ENCODE results near the gene INTS13.

DNA sequence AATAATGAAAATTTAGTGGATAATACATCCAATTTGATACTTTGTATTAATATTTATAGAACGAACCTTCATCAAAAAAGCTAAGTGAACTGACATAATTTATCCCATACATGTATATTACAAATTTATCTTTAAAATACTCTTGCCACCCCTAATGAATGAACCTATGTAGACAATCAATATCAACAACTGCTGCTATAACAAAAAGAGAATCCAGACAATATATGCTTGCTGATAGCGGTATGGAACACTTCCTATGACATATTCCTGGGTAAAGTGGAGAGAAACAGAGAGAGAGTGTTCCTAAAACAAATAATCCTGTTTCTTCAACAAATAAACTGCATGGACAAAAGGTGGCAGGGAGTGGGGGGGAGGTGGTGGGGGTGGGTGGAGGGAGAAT, 45.1 kb upstream of the INTS13 start:
- TF ChIP-seq, protein P1, sequence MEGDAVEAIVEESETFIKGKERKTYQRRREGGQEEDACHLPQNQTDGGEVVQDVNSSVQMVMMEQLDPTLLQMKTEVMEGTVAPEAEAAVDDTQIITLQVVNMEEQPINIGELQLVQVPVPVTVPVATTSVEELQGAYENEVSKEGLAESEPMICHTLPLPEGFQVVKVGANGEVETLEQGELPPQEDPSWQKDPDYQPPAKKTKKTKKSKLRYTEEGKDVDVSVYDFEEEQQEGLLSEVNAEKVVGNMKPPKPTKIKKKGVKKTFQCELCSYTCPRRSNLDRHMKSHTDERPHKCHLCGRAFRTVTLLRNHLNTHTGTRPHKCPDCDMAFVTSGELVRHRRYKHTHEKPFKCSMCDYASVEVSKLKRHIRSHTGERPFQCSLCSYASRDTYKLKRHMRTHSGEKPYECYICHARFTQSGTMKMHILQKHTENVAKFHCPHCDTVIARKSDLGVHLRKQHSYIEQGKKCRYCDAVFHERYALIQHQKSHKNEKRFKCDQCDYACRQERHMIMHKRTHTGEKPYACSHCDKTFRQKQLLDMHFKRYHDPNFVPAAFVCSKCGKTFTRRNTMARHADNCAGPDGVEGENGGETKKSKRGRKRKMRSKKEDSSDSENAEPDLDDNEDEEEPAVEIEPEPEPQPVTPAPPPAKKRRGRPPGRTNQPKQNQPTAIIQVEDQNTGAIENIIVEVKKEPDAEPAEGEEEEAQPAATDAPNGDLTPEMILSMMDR (IDR thresholded peaks at IDR 0.05) = no peak
- no peak for TF ChIP-seq POLR2A (IDR thresholded peaks at IDR 0.05)

Measured in sigmoid colon (tissue), 3 donors.